ENCODE data around the gene SLC8A2.

SLC8A2 gene

DNA sequence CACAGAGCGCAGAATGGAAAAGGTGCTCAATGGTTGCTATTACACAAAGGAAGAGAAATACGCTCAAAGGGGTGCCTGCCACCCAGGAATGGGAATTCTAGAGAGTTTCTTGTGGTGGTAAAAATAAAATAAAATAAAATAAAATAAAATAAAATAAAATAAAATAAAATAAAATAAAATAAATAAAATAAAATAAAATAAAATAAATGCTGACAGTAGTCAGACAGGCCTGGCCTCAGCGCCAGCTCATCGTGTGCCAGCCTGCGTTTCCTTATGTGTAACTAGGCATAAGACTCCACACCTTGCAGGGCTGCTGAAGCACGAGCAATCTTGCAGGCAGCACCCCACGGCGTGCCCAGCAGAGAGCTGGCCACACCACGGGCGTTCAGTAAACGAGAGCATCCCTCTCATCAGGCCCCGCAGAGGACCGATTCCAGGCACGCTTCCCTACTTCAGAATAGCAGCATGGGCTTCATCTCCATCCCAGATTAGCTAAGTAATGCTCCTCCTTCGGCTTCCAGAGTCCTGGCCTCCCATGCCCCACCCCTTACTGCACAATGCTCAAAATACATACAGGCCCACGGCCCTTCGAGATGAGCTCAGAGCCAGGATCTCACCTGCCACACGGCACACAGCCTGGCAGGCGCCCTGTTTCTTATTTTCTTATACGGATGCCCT is 37.6 kb upstream of the SLC8A2 start:
- Mint-ChIP-seq H3K4me1 (ENCODE audit: low read depth) (peaks cover 21% of the 10 kb centered on the region), H3K9me3 (no peaks in the 10 kb centered on the region), H3K27me3 (ENCODE audit: low read depth) (no peaks in the 10 kb centered on the region), H3K4me3 (no peak overlapping the region), H3K36me3 (ENCODE audit: low read depth) (peaks cover 2% of the 10 kb centered on the region), H3K27ac (no peak overlapping the region)
- DNase-seq (ENCODE audit: low spot score) = no peak

DNA sequence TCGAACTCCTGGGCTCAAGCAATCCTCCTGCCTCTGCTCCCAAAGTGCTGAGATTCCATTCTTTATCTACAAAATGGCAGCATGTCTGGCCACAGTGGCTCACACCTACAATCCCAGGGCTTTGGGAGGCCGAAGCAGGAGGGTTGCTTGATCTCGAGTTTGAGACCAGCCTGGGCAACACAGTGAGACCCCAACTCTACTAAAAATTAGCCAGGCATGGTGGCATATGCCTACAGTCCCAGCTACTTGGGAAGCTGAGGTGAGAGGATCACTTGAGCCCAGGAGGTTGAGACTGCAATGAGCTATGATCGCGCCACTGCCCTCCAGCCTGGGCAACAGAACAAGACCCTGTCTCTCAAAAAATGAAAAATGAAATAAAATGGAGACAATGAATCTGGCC is 37.0 kb upstream of the SLC8A2 start:
- Mint-ChIP-seq H3K4me3 (no peak overlapping the region), H3K36me3 (ENCODE audit: low read depth) (peaks cover 2% of the 10 kb centered on the region), H3K27ac (no peak overlapping the region), H3K27me3 (ENCODE audit: low read depth) (no peaks in the 10 kb centered on the region), H3K9me3 (no peaks in the 10 kb centered on the region), H3K4me1 (ENCODE audit: low read depth) (peaks cover 19% of the 10 kb centered on the region)
- no peak for DNase-seq (ENCODE audit: low spot score)

GRCh38 chr19:47507924-47508553 is 36.3 kb upstream of the SLC8A2 start:
- H3K9me3 Mint-ChIP-seq = no peaks in the 10 kb centered on the region
- peaks cover 5% of the 10 kb centered on the region for H3K36me3 Mint-ChIP-seq (ENCODE audit: low read depth)
- H3K27ac Mint-ChIP-seq = no peak overlapping the region
- H3K4me3 Mint-ChIP-seq = no peak overlapping the region
- peaks cover 13% of the 10 kb centered on the region for H3K4me1 Mint-ChIP-seq (ENCODE audit: low read depth)
- H3K27me3 Mint-ChIP-seq (ENCODE audit: low read depth) = no peaks in the 10 kb centered on the region
- no peak for DNase-seq (ENCODE audit: low spot score)

GRCh38 chr19:47507012-47507411 is 35.3 kb upstream of the SLC8A2 start:
- DNase-seq (ENCODE audit: low spot score) = no peak
- H3K27ac Mint-ChIP-seq = no peak overlapping the region
- no peak overlapping the region for H3K4me3 Mint-ChIP-seq
- H3K36me3 Mint-ChIP-seq (ENCODE audit: low read depth) = peaks cover 6% of the 10 kb centered on the region
- no peaks in the 10 kb centered on the region for H3K27me3 Mint-ChIP-seq (ENCODE audit: low read depth)
- H3K9me3 Mint-ChIP-seq = no peaks in the 10 kb centered on the region
- peaks cover 3% of the 10 kb centered on the region for H3K4me1 Mint-ChIP-seq (ENCODE audit: low read depth)

DNA sequence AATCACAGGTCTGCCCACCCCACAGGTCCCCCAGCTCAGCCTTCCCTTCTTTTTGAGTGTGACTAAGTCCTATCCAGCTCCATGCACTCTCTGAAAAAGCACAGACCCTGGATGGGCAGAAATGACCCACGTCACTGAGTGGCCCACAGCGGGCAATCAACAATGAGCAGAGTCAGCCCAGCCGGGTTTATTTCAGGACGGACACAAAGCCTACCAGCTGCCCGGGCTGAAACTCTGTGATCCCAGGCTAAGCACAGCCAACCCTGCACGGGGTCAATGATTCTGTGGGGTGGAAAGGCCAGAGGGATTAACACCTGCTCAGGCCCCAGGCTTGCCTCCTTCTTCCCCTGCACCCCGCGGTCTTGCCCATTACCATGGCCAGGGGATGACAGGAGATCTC is 34.8 kb upstream of the SLC8A2 start:
- no peak for DNase-seq (ENCODE audit: low spot score)
- H3K27ac Mint-ChIP-seq = no peak overlapping the region
- no peaks in the 10 kb centered on the region for H3K4me1 Mint-ChIP-seq (ENCODE audit: low read depth)
- no peak overlapping the region for H3K4me3 Mint-ChIP-seq
- peaks cover 9% of the 10 kb centered on the region for H3K36me3 Mint-ChIP-seq (ENCODE audit: low read depth)
- no peaks in the 10 kb centered on the region for H3K9me3 Mint-ChIP-seq
- no peaks in the 10 kb centered on the region for H3K27me3 Mint-ChIP-seq (ENCODE audit: low read depth)

DNA sequence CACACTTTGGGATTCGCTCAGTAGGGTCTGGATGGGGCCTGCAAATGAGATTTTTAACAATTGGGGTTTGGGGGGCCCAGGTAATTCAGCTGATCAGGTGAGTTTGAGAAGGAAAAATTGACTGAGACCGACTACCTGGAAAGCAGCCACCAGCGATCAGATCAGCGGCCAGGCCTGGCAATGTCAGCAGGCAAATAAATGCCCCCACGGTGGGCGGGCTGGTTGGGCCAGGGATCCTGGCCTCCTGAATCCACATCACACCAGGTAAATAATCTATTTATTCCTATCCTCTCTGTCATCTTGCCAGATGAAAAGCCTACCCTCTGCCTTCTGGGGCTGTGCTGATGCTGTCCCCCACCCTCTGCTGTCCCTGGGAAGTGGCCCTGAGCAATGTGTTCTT is 33.8 kb upstream of the SLC8A2 start:
- no peaks in the 10 kb centered on the region for H3K4me1 Mint-ChIP-seq (ENCODE audit: low read depth)
- no peaks in the 10 kb centered on the region for H3K27me3 Mint-ChIP-seq (ENCODE audit: low read depth)
- peaks cover 9% of the 10 kb centered on the region for H3K36me3 Mint-ChIP-seq (ENCODE audit: low read depth)
- no peaks in the 10 kb centered on the region for H3K9me3 Mint-ChIP-seq
- H3K4me3 Mint-ChIP-seq = no peak overlapping the region
- no peak overlapping the region for H3K27ac Mint-ChIP-seq
- DNase-seq (ENCODE audit: low spot score) = no peak

DNA sequence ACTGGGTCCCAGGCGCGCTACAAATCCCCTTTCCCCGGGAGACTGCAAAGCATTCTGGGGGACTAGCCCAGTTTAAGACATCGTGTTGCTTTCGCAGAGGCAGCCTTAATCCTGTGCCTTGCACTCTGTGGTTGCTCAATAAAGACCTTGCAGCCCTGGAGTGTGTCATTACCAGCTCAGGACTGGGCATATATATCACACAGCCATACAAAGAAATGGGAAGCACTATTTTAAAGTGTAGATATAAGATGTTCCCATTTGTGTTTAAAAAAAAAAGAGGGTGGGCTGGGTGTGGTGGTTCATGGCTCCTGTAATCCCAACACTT is 32.1 kb upstream of the SLC8A2 start:
- DNase-seq (ENCODE audit: low spot score) = no peak
- peaks cover 9% of the 10 kb centered on the region for H3K36me3 Mint-ChIP-seq (ENCODE audit: low read depth)
- H3K4me1 Mint-ChIP-seq (ENCODE audit: low read depth) = no peaks in the 10 kb centered on the region
- H3K27ac Mint-ChIP-seq = no peak overlapping the region
- H3K4me3 Mint-ChIP-seq = no peak overlapping the region
- H3K27me3 Mint-ChIP-seq (ENCODE audit: low read depth) = no peaks in the 10 kb centered on the region
- no peaks in the 10 kb centered on the region for H3K9me3 Mint-ChIP-seq

DNA sequence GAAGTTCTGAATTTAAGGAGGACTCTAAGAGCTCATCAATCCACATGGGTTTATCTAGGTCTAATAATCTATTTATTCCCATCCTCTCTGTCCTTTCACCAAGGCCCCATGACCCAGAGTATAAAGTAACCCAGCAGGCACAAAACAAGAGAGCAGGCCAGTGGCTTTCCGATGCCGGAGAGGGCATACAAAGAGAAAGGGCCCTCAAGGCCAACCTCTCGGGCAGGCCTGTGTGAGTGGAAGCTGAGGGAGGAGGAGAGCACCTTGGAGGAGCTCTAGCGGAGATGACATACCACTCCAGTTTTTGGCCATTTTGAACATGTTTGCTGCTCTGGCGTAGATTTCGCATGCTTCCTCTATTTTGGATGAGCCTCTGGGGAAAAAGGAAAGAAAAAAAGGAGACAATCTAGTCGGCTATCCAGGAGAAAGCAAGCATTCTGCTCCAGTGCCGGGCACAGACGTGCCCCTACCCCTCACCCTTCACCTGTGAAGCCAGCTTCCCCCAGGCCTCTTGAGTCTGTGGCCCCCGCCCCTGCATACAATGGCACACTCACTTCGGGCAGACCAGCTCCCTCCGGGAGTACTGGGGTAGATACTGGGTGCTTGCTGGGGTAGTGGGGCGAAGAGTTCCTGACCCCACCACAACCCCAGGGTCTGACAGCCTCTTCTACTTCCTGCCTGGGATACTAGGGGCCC is 31.6 kb upstream of the SLC8A2 start:
- Mint-ChIP-seq H3K4me3 (no peak overlapping the region), H3K27me3 (ENCODE audit: low read depth) (no peaks in the 10 kb centered on the region), H3K4me1 (ENCODE audit: low read depth) (no peaks in the 10 kb centered on the region), H3K36me3 (ENCODE audit: low read depth) (peaks cover 10% of the 10 kb centered on the region), H3K27ac (no peak overlapping the region), H3K9me3 (no peaks in the 10 kb centered on the region)
- no peak for DNase-seq (ENCODE audit: low spot score)

DNA sequence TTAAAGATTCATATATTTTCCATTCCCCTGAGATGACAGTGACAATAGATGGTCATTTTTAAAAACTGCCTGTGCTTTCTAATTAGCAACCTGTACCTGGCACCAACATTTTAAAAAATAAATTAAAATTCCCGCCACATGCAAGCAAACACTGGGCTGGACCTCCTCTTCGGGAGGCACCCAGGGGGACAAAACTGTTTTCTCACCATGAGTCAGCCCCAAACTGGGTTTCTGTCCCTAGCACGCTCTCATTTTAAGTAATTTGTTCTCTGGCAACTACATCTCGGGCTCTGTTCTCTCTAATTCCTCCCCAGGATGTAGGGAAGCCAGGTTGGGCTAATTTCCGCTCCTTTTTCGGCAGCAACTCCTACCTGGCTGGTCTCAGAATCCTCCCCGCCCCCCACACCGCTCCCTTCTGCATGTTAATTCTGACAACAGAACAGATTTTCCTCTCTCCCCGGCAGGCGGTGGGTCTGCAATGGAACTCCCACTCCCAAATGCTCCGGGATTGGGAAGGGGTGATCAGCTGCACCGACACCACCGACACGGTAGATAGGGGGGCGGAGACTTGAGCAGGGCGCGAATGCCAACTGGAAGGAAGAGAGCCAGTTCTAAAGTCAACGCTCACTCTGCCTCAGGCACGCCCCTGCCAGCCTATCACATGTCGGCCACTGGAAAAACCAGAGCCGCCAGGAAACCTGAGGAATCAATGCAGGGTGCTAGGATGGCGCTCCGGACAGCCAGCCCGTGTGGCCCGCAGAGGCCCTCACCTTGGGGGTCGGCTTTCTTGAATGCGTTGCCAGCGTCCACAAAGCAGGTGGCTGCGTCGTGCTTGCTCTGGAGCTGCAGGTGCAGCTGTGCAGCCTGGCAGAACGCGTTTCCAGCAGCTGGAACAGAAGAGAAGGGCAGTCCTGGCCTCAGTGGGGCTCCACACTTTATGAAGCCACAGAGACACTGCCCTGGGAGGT is 28.5 kb upstream of the SLC8A2 start:
- no peak for DNase-seq (ENCODE audit: low spot score)
- Mint-ChIP-seq H3K9me3 (no peaks in the 10 kb centered on the region), H3K36me3 (ENCODE audit: low read depth) (peaks cover 16% of the 10 kb centered on the region), H3K4me1 (ENCODE audit: low read depth) (no peaks in the 10 kb centered on the region), H3K27me3 (ENCODE audit: low read depth) (no peaks in the 10 kb centered on the region), H3K4me3 (no peak overlapping the region), H3K27ac (no peak overlapping the region)

- no peak for DNase-seq (ENCODE audit: low spot score)
- H3K27ac Mint-ChIP-seq = no peak overlapping the region
- H3K36me3 Mint-ChIP-seq (ENCODE audit: low read depth) = peaks cover 16% of the 10 kb centered on the region
- H3K9me3 Mint-ChIP-seq = no peaks in the 10 kb centered on the region
- H3K4me1 Mint-ChIP-seq (ENCODE audit: low read depth) = no peaks in the 10 kb centered on the region
- H3K4me3 Mint-ChIP-seq = no peak overlapping the region
- H3K27me3 Mint-ChIP-seq (ENCODE audit: low read depth) = no peaks in the 10 kb centered on the region
Measured at GRCh38 chr19:47499371-47499770, 27.7 kb upstream of the SLC8A2 start.

GRCh38 chr19:47498561-47498960 is 26.9 kb upstream of the SLC8A2 start:
- Mint-ChIP-seq H3K27me3 (ENCODE audit: low read depth) (no peaks in the 10 kb centered on the region), H3K9me3 (no peaks in the 10 kb centered on the region), H3K36me3 (ENCODE audit: low read depth) (peaks cover 17% of the 10 kb centered on the region), H3K27ac (no peak overlapping the region), H3K4me1 (ENCODE audit: low read depth) (no peaks in the 10 kb centered on the region), H3K4me3 (no peak overlapping the region)
- no peak for DNase-seq (ENCODE audit: low spot score)

DNA sequence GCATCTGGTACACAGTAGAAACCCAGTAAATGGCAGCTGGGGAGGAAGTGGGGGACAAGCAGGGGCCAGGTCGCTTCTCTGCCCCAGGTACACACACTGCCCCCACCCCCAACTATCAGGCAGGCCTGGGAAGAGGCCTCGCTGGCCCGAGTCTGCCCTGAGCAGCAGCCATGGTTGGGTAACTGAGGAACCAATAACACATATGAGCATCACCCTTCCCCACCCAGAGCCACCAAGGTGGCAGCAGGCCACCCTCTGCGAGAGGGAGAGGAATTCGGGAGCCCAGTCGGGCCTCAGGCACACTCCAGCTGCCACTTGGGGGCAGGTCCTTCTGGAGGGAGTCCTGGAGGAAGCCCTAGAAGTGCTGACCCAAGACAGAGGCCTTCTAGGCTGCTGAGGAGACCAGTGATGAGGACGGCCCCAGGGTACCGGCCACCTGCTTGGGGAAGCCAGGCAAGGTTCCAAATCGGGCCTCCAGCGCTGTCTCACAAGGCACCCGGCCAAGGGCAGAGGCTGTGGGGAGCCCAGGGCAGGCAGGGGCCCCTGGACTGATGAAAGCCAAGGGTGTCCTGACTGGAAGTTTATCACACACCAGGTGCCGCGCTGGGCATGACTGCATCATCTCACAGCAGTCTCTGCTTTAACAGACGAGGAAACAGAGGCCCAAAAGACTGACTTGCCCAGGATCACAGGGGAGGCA is 26.3 kb upstream of the SLC8A2 start:
- no peak for DNase-seq (ENCODE audit: low spot score)
- Mint-ChIP-seq H3K4me1 (ENCODE audit: low read depth) (no peaks in the 10 kb centered on the region), H3K27me3 (ENCODE audit: low read depth) (no peaks in the 10 kb centered on the region), H3K4me3 (no peak overlapping the region), H3K27ac (no peak overlapping the region), H3K9me3 (no peaks in the 10 kb centered on the region), H3K36me3 (ENCODE audit: low read depth) (peaks cover 17% of the 10 kb centered on the region)

DNA sequence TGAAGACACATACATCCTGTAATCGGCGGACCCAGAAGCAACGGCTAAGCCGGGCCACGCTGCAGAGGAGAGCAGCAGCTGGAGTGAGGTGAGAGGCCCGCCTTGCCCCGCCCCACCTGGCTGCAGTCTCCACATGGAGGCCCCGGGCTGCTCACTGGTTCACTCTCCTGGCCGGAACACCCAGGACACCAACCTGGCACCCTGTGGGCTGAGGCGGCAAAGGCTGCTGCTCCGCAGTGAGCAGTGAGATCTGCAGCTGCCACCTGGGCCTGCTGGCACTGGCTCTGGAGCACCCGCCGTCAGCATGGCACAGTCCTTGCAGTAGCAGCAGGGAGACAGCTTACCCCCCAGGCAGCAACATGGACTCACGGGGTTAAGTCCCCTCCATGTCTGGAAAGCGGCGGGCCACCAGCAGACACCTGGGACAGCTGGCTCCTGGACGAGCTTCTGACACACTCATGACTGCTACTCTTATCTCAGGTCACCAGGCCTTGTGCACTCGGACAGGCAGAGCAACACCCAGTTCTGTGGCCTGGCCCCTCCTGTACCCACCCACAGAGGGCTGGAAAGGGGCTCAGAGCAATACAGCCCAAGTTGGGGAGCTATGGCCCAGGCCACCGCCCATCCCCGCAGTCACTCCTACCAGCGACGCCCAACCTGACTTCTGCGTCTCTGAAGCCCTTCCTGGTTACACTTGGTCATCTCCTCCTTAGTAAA is 25.5 kb upstream of the SLC8A2 start:
- no peak overlapping the region for H3K4me3 Mint-ChIP-seq
- no peaks in the 10 kb centered on the region for H3K4me1 Mint-ChIP-seq (ENCODE audit: low read depth)
- no peaks in the 10 kb centered on the region for H3K9me3 Mint-ChIP-seq
- H3K27me3 Mint-ChIP-seq (ENCODE audit: low read depth) = no peaks in the 10 kb centered on the region
- DNase-seq (ENCODE audit: low spot score) = no peak
- H3K36me3 Mint-ChIP-seq (ENCODE audit: low read depth) = peaks cover 16% of the 10 kb centered on the region
- no peak overlapping the region for H3K27ac Mint-ChIP-seq

Data from T-helper 2 cell treated with Interferon-gamma antibody and Interleukin-4, amounts not matched to agents 5 μg/mL and 100 μg/mL, for 36 hours (primary cell).